ENCODE data around the gene INPP5J.

- TF ChIP-seq RFX7 (CRISPR knock-in tag; IDR thresholded peaks at IDR 0.05) = no peak
- no peak for TF ChIP-seq ZNF57 (CRISPR knock-in tag; IDR thresholded peaks at IDR 0.05)
- no peak for TF ChIP-seq BRD4 (IDR thresholded peaks at IDR 0.05)
- TF ChIP-seq ZNF445 (CRISPR knock-in tag; IDR thresholded peaks at IDR 0.05; ENCODE audit: low read depth) = no peak
- no peak for TF ChIP-seq BHLHE40 (IDR thresholded peaks at IDR 0.05; ENCODE audit: low read length)
- TF ChIP-seq POLR2AphosphoS5 (IDR thresholded peaks at IDR 0.05; ENCODE audit: control insufficient read depth, insufficient read depth, low read depth, low read length) = no peak
- TF ChIP-seq CTCF (IDR thresholded peaks at IDR 0.05 in 2 of 3, conservative IDR thresholded peaks at IDR 0.05 in 1 of 3; ENCODE audit: insufficient read depth in 2 of 3, low read depth in 1 of 3, low read length in 3 of 3) = no peak
- TF ChIP-seq OTX1 (CRISPR knock-in tag; IDR thresholded peaks at IDR 0.05) = no peak
- no peak for TF ChIP-seq RAD21 (CRISPR knock-in tag; conservative IDR thresholded peaks at IDR 0.05 in 1 of 2, IDR thresholded peaks at IDR 0.05 in 1 of 2)
- TF ChIP-seq ZBTB11 (CRISPR knock-in tag; IDR thresholded peaks at IDR 0.05) = no peak
- no peak for TF ChIP-seq JUNB (CRISPR knock-in tag; conservative IDR thresholded peaks at IDR 0.05)
Observed at GRCh38 chr22:31124811-31125465, 2.2 kb downstream of the INPP5J start.
